GM19452 (cell line): ENCODE data around the gene RRP7A.
"Not testable (repeated sequence)": the region's sequence is repeated elsewhere in the genome, so short reads cannot be mapped to it uniquely, and the experiment has no call there.

Experiments
- ATAC-seq: cut with Tn5 transposase; IDR thresholded peaks from one replicate; pipeline ENCODE4 v1.9.1; 2021; ENCODE audit not compliant: unreplicated experiment

RRP7A gene, protein sequence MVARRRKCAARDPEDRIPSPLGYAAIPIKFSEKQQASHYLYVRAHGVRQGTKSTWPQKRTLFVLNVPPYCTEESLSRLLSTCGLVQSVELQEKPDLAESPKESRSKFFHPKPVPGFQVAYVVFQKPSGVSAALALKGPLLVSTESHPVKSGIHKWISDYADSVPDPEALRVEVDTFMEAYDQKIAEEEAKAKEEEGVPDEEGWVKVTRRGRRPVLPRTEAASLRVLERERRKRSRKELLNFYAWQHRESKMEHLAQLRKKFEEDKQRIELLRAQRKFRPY

DNA sequence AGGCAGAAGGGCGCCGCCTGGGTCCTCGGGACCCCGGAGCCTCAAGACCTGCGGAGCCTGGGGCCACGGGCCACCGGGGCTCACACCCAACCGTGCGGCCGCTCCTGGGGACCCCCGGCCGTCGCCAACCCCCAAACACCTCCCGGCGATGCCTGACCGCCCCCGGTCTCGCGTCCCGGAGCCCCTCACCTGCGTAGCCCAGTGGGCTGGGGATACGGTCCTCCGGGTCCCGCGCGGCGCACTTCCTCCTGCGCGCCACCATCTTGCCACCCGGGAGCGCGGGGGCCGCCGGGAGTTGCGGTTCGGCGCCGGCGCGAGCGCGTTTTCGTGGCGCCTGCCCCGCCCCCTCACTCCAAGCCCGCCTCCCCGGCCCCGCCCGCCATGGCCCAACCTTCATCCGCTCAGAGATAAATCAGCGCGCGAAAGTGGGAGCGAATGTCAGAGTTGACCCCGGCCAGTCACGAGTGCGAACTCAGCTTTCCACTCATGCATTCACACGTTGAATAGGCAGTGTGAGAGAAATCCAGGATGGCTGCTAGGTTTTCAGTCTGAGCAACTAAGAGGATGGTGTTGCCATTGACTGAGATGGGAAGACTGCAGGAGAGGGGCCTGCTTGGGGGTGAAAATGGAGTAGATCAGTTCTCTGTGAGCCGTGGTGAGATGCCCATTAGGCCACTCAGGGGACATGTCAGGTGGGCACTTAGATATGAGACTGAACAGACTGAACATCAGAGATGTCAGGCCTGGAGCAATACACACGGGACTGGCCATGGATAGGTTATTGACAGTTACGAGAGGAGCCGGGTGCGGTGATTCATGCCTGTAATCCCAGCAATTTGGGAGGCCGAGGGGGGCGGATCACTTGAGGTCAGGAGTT lies at the start of gene RRP7A:
TSS of gene RRP7A (minus strand) at position 272 of the 877 bp plus-strand sequence. CDS start at position 262, 10 bp downstream.
- peak; percentile 67 for ATAC-seq

DNA sequence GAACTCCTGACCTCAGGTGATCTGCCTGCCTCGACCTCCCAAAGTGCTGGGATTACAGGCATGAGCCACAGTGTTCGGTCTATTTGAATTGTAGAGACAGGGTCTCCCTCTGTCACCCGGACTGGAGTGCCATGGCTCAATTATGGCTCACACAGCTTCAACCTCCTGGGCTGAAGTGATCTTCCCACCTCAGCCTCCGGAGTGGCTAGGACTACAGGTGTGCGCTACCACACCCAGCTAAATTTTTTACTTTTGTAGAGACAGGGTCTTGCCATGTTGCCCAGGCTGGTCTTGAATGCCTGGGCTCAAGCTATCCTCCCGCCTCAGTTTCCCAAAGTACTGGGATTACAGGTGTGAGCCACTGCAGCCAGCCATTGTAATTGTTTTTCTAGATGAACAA lies 48.4 kb upstream of the RRP7A start:
- not testable (repeated sequence) for ATAC-seq

DNA sequence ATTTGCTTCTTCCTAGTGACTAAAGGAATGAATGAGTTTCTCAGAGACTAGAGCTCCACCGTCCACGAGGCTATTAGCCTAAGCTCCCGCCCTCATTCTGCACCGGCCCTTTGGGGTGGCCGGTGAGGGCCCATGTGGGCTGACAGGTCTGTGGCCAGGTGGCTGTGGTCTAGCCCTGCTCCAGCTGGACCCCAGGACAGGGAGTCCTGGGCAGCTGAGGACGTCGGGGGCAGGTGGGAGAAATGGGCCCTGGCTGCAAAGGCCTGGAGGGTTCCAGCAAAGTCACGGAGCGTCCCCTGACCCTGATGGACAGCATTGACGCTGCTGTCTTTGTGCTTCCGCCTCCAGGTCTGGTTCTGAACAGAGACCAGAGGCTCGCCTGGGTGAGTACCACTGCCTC lies 46.4 kb upstream of the RRP7A start:
- no peak for ATAC-seq

DNA sequence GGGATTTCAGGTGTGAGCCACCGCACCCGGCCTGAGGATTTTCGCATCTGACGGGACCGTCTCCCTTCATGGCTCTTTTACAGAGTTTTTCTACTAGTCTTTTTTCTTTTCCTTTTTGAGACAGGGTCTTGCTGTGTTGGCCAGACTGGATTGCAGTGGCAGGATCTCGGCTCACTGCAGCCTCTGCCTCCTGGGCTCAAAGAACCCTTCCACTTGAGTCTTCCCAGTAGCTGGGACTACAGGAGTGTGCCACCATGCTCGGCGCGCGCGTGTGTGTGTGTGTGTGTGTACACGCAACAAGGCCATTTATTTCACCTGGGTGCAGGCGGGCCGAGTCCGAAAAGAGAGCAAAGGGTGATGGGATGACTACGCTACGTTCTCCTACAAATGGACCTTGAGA lies 45.1 kb upstream of the RRP7A start:
- ATAC-seq: no peak

DNA sequence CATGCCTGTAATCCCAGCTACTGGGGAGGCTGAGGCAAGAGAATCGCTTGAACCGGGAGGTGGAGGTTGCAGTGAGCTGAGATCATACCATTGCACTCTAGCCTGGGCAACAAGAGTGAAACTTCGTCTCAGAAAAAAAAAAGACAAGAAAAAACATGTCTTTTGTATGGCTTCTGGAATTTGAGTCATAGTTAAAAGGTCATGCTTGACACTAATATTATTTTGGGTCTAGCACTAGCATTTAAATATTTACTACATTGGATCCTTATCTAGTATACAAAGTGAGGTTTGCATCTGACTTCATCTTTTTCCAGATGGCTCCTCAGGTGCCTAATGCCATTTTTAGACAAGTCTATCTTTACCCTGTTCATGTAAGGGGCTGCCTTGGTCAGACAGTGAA lies 44.3 kb upstream of the RRP7A start:
- not testable (repeated sequence) for ATAC-seq

DNA sequence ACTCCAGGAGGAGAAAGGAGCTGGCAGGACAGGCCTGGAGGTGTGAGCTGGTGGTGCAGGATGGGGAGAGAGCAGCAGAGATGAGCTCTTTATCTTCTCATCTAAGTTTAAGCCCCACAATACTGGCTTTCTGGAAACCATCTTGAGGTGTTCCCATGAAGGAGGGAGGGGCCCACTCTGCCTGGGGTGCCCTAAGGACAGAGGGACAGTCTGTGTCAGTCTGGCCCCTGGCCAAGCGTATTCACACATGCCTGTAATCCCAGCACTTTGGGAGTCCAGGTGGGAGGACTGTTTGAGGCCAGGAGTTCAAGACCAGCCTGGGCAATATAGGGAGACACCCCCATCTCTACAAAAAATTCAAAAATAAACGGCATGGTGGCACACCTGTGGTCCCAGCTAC lies 43.1 kb upstream of the RRP7A start:
- no peak for ATAC-seq

DNA sequence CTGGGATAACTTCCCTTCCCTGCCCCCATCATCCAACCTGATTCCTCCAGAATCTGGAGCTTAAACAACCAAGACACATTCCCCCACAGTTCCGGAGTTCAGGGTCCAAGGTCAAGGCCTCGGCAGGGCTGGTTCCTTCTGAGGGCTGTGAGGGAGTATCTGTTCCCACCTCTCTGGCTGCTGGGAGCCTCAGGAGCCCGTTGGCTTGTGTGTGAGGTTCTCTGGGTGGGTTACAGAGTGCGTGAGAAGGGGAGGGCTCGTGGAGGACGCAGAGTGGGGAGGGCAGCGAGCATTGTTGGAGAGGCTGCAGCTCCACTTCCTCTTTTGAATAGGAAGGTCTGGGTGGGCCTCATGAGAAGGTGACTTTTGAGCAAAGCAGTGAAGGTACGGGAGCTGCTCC lies 42.7 kb upstream of the RRP7A start:
- ATAC-seq: no peak

DNA sequence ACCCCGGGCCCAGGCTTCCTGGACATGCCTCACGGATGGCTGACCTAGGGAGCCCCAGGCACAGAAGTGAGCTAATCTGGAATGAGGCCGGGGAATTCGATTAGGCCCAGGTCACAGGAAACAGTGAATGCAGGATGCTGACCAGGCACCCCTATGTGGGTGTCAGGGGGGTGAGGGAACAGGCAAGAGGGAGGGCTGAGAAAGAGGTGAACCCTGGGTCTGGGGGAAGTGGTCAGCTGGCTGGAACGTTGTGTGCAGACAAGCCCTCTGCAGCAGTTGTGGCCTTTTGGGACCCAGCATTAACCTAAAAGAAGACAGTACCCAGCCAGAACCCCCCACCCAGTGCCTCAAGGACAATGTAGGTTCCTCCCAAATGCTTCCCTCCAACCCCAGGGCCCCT lies 42.3 kb upstream of the RRP7A start:
- ATAC-seq: no peak

DNA sequence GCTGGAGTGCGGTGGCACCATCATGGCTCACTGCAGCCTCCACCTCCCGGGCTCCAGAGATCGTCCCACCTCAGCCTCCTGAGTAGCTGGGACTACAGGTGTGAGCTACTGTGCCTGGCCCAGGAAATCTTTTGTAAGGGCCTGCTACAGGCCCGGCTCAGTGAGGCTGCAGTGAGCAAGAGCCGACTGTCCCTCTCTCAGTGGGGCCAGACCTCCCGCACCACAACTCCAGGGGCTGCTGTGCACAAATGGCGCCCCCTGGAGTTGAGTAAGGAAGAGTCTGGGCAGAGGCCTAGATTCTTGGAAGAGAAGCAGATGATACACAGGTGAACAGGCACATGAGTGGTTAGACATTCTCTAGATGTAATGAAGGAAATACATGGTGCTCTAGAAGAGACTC lies 41.2 kb upstream of the RRP7A start:
- ATAC-seq: no peak

DNA sequence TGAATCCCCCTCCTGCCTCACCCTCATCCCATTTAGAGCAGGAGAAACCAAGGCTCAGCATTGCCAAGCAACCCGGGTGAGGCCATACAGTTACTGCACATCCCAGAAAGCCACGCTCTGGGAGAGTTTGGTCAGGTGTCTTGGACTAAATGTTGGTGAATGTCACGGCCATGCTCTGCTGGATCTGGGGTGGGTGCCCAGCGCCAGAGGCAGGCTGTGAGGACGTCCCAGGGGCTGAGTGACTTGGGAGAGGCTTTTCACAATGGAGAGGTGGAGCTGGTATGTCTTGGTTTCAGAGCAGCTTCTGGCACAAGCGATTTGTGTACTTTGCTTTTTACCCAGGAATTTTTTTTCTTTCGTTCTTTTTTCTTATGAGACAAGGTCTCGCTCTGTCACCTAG lies 40.8 kb upstream of the RRP7A start:
- no peak for ATAC-seq

DNA sequence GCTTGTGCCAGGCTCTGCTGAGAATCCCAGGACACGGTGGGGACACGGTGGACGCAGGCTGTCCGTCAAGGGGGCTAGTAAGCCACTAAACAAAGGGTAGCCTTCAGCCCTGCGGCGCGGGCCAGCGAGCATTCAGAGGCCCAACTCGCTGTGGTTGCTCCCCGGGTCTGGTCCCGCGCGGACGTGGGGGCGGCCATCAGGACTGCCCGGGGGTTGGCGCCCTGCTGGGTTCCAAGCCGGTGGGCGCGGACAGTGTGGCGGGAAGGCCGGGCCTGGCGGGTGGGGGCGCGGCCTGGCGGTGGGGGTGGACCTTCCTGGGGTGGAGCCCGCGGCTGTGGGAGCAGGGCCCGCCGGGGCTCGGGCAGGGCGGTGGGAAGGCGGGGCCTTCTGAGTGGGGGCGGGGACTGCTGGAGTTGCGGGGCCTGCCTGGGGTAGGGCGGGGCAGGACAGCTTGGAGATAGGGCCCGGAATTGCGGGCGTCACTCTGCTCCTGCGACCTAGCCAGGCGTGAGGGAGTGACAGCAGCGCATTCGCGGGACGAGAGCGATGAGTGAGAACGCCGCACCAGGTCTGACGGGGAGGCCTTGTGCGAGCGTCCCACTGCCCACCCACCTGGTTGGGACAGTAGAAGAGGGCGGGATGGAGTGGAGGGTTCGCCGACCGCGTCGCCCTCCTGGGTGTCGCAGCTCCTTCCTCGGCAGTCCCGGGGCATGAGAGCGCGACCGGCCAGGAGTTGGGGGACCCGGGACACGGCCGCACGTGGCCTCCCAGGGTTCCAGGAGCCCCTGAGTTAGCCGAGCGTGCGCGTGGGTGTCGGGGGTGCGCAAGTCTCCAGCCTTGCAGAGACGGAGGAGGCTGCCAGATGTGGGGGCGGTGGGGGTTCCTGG lies 34.1 kb upstream of the RRP7A start, which contains the start of gene SERHL2:
TSS of gene SERHL2 (plus strand) at position 482 of the 887 bp plus-strand sequence. CDS start at position 547, 65 bp downstream.
- no peak for ATAC-seq

DNA sequence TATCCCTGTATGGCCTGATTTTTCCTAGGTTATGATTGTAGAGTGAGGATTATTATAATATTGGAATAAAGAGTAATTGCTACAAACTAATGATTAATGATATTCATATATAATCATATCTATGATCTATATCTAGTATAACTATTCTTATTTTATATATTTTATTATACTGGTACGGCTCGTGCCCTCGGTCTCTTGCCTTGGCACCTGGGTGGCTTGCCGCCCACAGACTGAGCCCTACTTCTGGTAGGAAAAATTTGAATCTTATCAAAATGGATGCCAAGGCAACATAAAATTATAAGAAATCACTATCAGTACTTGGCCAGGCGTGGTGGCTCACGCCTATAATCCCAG lies 32.7 kb upstream of the RRP7A start:
- ATAC-seq: not testable (repeated sequence)

DNA sequence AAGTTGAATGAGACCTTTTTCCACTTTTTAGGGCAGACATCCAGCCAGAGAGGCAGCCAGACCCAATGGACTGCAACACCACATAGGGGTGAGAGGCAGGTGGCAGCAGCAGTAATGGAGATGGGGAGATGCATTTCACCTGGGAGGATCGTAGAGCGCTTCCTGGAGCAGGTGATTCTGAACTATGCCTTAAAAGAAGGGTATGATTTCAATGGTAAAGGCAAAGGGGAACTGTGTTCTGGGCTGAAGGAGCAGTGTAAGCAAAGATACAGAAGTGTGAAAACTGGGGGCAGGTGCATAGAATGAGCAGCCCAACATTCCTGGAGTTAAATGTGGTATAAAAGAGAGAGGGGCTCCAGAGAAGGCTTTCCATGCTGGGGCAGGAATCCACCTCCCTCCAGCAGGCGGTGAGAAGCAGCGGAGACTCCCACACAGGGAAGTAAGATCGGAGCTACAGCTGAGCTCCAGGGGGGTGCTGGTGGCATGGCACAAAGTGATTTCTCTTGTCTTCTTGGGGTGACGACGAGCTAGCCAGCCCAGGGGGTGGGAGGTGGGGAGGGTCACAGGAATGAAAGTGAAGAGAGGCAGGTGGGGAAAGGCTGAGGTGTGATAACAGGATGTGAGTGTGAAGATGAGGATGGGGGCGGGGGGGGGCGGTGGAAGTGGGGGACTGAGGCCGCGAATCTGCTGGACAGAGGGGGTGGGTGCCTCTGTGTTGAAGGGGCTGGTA lies 29.9 kb upstream of the RRP7A start:
- no peak for ATAC-seq

DNA sequence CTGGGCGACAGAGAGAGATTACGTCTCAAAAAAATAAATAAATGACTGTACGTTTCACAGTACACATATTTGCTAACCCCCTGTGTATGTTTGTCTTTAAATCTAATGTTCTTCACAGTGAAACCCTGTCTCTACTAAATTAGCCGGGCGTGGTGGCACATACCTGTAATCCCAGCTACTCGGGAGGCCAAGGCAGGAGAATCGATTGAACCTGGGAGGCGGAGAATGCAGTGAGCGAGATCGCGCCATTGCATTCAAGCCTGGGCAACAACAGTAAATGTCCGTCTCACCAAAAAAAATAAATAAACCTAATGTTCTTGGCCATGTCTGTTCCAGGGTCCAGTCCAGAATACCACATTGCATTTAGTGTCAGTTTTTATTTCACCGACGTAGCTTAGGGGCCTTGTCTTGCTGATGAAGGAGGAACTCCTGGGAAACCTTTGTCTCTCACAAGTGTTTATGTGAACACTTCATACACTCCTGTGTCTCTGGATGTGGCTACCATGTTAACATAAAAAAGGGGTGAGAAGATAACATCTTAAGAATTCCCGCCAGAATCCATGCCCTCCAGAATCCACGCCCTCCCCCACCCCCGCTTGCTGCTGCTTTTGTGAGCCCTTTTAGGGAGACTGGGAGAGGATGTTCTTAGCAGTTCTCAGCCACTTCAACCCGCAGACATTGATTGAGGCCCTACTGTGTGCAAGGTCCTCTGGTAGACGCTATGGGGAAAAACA lies 29.2 kb upstream of the RRP7A start:
- ATAC-seq: no peak

DNA sequence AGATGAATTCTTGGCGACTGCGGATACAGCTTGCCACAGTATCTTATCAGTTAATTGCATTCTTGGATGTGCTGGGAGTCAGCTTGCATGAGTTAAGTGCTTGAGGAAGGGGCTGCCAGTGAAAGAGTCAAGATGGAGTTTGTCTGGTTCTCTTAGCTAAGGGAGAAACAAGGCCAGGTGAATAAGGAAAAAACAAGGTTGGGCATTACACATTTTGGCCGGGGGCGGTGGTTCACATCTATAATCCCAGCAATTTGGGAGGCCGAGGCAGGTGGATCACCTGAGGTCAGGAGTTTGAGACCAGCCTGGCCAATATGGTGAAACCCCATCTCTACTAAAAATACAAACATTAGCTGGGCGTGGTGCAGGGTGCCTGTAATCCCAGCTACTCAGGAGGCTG lies 28.5 kb upstream of the RRP7A start:
- not testable (repeated sequence) for ATAC-seq

DNA sequence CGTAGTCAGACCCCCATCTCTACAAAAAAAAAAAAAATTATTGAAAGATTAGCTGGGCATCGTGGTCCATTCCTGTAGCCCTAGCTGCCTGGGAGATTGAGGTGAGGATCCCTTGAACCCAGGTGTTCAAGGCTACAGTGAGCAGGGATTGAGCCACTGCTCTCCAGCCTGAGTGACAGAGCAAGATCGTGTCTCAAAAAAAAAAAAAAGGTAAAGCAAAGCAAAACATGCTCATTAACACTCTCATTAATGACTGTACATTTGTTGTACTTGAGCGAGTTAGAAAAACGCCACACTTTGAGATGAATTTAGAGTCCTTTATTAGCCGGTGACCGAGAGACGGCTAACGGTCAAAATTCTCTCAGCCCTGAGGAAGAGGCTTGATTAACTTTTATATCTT lies 28.0 kb upstream of the RRP7A start:
- no peak for ATAC-seq

DNA sequence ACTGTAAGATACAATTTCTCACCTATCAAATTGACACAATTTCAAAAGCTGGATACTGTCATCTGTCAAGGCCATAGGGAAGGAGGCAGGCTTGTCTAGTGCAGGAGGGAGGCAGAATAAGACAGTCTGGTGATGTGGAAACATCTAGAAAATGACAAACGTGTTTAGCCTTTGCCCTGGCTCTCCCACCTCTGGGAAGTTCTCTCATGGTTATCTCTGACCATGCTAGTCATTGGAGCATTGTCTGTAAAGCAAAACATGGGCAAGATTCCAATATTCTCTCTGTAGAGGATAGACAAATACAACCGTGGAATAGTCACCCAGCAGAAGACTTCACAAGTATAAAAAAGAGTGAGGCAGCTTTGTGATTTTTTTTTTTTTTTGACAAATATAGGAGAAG lies 25.1 kb upstream of the RRP7A start:
- ATAC-seq: no peak

DNA sequence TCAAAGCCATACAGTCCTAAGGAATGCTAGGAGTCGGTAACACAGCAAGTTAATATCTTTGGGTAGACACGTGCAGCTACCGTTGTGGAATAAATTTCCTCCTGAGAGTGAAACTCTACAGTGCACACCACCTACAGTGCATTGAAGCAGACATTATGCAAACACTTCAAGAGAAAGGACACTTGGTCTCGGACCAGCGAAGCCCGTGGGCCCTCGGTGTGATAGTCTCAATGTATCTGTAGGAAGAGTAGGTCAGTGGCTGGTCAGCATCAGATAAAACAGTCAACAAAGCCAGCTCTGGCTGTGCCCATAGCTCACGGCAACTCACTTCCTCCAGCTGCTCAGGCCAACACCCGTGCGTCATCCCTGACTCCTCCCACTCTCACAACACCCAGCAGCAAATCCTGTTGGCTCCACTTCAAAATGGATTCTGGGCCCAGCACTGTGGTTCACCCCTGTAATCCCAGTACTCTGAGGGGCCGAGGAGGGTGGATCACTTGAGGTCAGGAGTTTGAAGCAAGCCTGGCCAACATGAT lies 19.7 kb upstream of the RRP7A start:
- ATAC-seq: peak; percentile 49

DNA sequence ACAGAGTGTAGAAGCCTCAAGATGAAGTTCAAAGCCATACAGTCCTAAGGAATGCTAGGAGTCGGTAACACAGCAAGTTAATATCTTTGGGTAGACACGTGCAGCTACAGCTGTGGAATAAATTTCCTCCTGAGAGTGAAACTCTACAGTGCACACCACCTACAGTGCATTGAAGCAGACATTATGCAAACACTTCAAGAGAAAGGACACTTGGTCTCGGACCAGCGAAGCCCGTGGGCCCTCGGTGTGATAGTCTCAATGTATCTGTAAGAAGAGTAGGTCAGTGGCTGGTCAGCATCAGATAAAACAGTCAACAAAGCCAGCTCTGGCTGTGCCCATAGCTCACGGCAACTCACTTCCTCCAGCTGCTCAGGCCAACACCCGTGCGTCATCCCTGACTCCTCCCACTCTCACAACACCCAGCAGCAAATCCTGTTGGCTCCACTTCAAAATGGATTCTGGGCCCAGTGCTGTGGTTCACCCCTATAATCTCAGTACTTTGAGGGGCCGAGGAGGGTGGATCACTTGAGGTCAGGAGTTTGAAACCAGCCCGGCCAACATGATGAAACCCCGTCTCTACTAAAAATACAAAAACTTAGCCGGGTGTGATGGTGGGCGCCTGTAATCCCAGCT lies 17.7 kb upstream of the RRP7A start:
- ATAC-seq: peak; percentile 47
